B cell (primary cell): ENCODE measurements around the gene PLXDC1. TPM values are rescaled to one million over a fixed set of nuclear protein-coding genes. Genes with fewer than 3 reads are reported as not detected.

Source experiments
- ATAC-seq: fragments of 200-7000 bp; cut with Tn5 transposase; one replicate; pipeline ENCODE4 v1.10.0; 2021; ENCODE audit warnings: low read depth, mild to moderate bottlenecking, moderate number of reproducible peaks, moderate library complexity
- CTCF ChIA-PET: fragments of 350-600 bp; sonication (Branson Sonifier 250); formaldehyde crosslinking; loops from one replicate; lab custom pipeline; 2021; ENCODE audit warnings: antibody characterized with exemption, inconsistent platforms; lab: Charles Lee
- POLR2A ChIA-PET: fragments of 350-600 bp; sonication (Branson Sonifier 250); formaldehyde crosslinking; loops from one replicate; lab custom pipeline; 2021; ENCODE audit warnings: antibody characterized with exemption; lab: Charles Lee
- DNase-seq: peaks from one replicate; pipeline ENCODE4 v3.0.0; 2013
- H2AFZ ChIP-seq: 2 replicates; pipeline ENCODE4 v1.6.1; 2012; ENCODE audit warnings: mild to moderate bottlenecking, low read depth, low read length; ENCODE audit not compliant: insufficient read depth, poor library complexity, severe bottlenecking
- H3K27ac ChIP-seq, 2 donors: 1 replicate in 1 of 2; 2 replicates in 1 of 2; pipeline ENCODE4 v1.5.1; 2012 to 2013; ENCODE audit warnings: low read length in 2 of 2, mild to moderate bottlenecking in 2 of 2, moderate library complexity in 1 of 2
- H3K27me3 ChIP-seq, 4 experiments: fragments of 200-600 bp in 1 of 4; sonication (generic) in 1 of 4; replicated peaks in 1 of 4; 1 replicate in 2 of 4; 2 replicates in 2 of 4; pipeline versions ENCODE4 v1.6.1 to v1.7.0; 2013 to 2016; ENCODE audit warnings: low read length in 3 of 4, mild to moderate bottlenecking in 2 of 4, mixed read lengths in 1 of 4, moderate library complexity in 1 of 4; ENCODE audit not compliant: insufficient read depth in 4 of 4, control insufficient read depth in 3 of 4; ENCODE audit errors: control extremely low read depth in 1 of 4
- H3K36me3 ChIP-seq, 2 experiments: replicated peaks in 1 of 2; 1 replicate in 1 of 2; 2 replicates in 1 of 2; pipeline versions ENCODE4 v1.6.1 to v1.7.1; 2013; ENCODE audit warnings: low read length in 1 of 2; ENCODE audit not compliant: insufficient read depth in 2 of 2, control insufficient read depth in 1 of 2; ENCODE audit errors: control extremely low read depth in 1 of 2, extremely low read depth in 1 of 2
- H3K4me1 ChIP-seq, 2 donors: fragments of 200-600 bp in 1 of 2; sonication (generic) in 1 of 2; 1 replicate in 1 of 2; 2 replicates in 1 of 2; pipeline versions ENCODE4 v1.5.1 to v1.6.1; 2013 to 2017; ENCODE audit warnings: low read length in 2 of 2; ENCODE audit not compliant: control insufficient read depth in 2 of 2, insufficient read depth in 2 of 2
- H3K4me2 ChIP-seq: replicated peaks from 2 replicates; pipeline ENCODE3; 2012; ENCODE audit warnings: mild to moderate bottlenecking, low read depth, low read length; ENCODE audit not compliant: poor library complexity, severe bottlenecking
- H3K4me3 ChIP-seq, 5 experiments: fragments of 200-600 bp in 1 of 5; sonication (generic) in 1 of 5; 1 replicate in 3 of 5; 2 replicates in 2 of 5; pipeline versions ENCODE4 v1.5.1 to v1.7.0; 2011 to 2016; ENCODE audit warnings: low read length in 4 of 5, mild to moderate bottlenecking in 4 of 5, low read depth in 2 of 5, control low read depth in 1 of 5, moderate library complexity in 1 of 5; ENCODE audit not compliant: insufficient read depth in 1 of 5; ENCODE audit errors: control extremely low read depth in 1 of 5, extremely low read depth in 1 of 5
- H3K79me2 ChIP-seq: fragments of 200-600 bp; sonication (generic); one replicate; pipeline ENCODE4 v1.6.0; 2016; ENCODE audit warnings: low read length; ENCODE audit not compliant: control insufficient read depth, insufficient read depth
- H3K9ac ChIP-seq: fragments of 200-600 bp; sonication (generic); 2 replicates; pipeline ENCODE4 v1.6.1; 2017; ENCODE audit warnings: mild to moderate bottlenecking, low read length, moderate library complexity
- H3K9me3 ChIP-seq, 3 donors: one replicate each; pipeline versions ENCODE4 v1.6.1 to v1.7.1; 2013; ENCODE audit warnings: low read length in 2 of 3; ENCODE audit not compliant: control insufficient read depth in 2 of 3, insufficient read depth in 1 of 3; ENCODE audit errors: control extremely low read depth in 1 of 3
- H4K20me1 ChIP-seq: 2 replicates; pipeline ENCODE4 v1.6.0; 2012; ENCODE audit warnings: mild to moderate bottlenecking, low read length; ENCODE audit not compliant: insufficient read depth, control insufficient read depth, poor library complexity, severe bottlenecking
- H3K27ac Mint-ChIP-seq: one replicate; pipeline ENCODE4 v1.8.0; 2021; ENCODE audit warnings: mixed read lengths
- H3K27me3 Mint-ChIP-seq: one replicate; pipeline ENCODE4 v1.8.0; 2021; ENCODE audit warnings: mixed read lengths
- H3K4me1 Mint-ChIP-seq: one replicate; pipeline ENCODE4 v1.8.0; 2021; ENCODE audit warnings: mixed read lengths
- H3K4me3 Mint-ChIP-seq: one replicate; pipeline ENCODE4 v1.8.0; 2021; ENCODE audit warnings: mixed read lengths
- H3K9me3 Mint-ChIP-seq: one replicate; pipeline ENCODE4 v1.8.0; 2022; ENCODE audit warnings: mixed read lengths; ENCODE audit not compliant: insufficient read depth
- EZH2 ChIP-seq: IDR thresholded peaks from 2 replicates; pipeline ENCODE4 v1.6.1; 2012; ENCODE audit warnings: borderline replicate concordance, low read depth, mild to moderate bottlenecking, moderate library complexity, low read length; ENCODE audit not compliant: insufficient read depth, poor library complexity, severe bottlenecking
- WGBS: methylation state at CpG from one replicate; pipeline ENCODE4 v1.1.5; 2013; ENCODE audit warnings: missing lambda C conversion rate; ENCODE audit not compliant: insufficient coverage; 5-methylcytosine and 5-hydroxymethylcytosine counted together
- intact Hi-C: fragments of 100-400 bp; cut with micrococcal nuclease; formaldehyde crosslinking; loops from one replicate; pipeline ENCODE4 v1.10.0; 2022
- polyA plus RNA-seq: library from polyadenylated mRNA; depleted of rRNA; stranded (reverse); fragments of >200 nt; gene quantifications from 2 replicates; pipeline ENCODE4 v1.2.3, GENCODE V29; 2012
- total RNA-seq, 2 donors: library from RNA; stranded (reverse); fragments of 120-200 nt in 1 of 2; gene quantifications; 1 replicate in 1 of 2; 2 replicates in 1 of 2; pipeline versions ENCODE4 v1.2.3 to v1.2.4, GENCODE V29; 2013 to 2022
- TF ChIP-seq, protein P1 (sequence below): fragments of 200-600 bp; IDR thresholded peaks from one replicate; pipeline ENCODE4 v1.8.0; 2022; ENCODE audit warnings: antibody characterized with exemption, mild to moderate bottlenecking

The PLXDC1 gene
- total and polyA plus RNA-seq, 2 donors (not counting 1 experiment from before 2014, with no cell fraction given), result 0.69 TPM; not detected in 1

GRCh38 chr17:39170109-39170508 is 18.7 kb upstream of the PLXDC1 start:
- ATAC-seq, result no peak
- H3K9ac ChIP-seq, result no peak overlapping the region
- no peak overlapping the region for H3K4me3 ChIP-seq
- no peaks in the 10 kb centered on the region for H4K20me1 ChIP-seq
- intact Hi-C loops, result no loop called here
- DNase-seq, result no peak
- POLR2A ChIA-PET, result no interaction called here
- no peak overlapping the region for H3K27ac ChIP-seq
- CTCF ChIA-PET, result interaction anchor here (1.2 to 6.9 kb wide), 4 partner anchors 9 to 188 kb away, joined by 3 to 77 read pairs (median 5); no protein-coding TSS in a partner anchor
- Mint-ChIP-seq H3K9me3 (no peaks in the 10 kb centered on the region), H3K27ac (no peak overlapping the region), H3K4me1 (peaks cover 23% of the 10 kb centered on the region), H3K27me3 (peaks cover 31% of the 10 kb centered on the region), H3K4me3 (no peak overlapping the region)
- no peak overlapping the region for H2AFZ ChIP-seq
- H3K36me3 ChIP-seq, result no peaks in the 10 kb centered on the region
- H3K27me3 ChIP-seq, result peaks cover 0 to 61% (median 20%) of the 10 kb centered on the region in 4 experiments
- peaks cover 24 to 29% of the 10 kb centered on the region in 2 donors for H3K4me1 ChIP-seq
- H3K79me2 ChIP-seq, result no peaks in the 10 kb centered on the region
- no peak overlapping the region for H3K4me2 ChIP-seq
- H3K9me3 ChIP-seq, result peaks cover 0 to 12% (median 0%) of the 10 kb centered on the region in 3 donors
- TF ChIP-seq, protein P1, sequence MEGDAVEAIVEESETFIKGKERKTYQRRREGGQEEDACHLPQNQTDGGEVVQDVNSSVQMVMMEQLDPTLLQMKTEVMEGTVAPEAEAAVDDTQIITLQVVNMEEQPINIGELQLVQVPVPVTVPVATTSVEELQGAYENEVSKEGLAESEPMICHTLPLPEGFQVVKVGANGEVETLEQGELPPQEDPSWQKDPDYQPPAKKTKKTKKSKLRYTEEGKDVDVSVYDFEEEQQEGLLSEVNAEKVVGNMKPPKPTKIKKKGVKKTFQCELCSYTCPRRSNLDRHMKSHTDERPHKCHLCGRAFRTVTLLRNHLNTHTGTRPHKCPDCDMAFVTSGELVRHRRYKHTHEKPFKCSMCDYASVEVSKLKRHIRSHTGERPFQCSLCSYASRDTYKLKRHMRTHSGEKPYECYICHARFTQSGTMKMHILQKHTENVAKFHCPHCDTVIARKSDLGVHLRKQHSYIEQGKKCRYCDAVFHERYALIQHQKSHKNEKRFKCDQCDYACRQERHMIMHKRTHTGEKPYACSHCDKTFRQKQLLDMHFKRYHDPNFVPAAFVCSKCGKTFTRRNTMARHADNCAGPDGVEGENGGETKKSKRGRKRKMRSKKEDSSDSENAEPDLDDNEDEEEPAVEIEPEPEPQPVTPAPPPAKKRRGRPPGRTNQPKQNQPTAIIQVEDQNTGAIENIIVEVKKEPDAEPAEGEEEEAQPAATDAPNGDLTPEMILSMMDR, result no peak
- no peak for TF ChIP-seq EZH2
- WGBS, result 14% methylated on average over 3 of the region's 4 CpGs

DNA sequence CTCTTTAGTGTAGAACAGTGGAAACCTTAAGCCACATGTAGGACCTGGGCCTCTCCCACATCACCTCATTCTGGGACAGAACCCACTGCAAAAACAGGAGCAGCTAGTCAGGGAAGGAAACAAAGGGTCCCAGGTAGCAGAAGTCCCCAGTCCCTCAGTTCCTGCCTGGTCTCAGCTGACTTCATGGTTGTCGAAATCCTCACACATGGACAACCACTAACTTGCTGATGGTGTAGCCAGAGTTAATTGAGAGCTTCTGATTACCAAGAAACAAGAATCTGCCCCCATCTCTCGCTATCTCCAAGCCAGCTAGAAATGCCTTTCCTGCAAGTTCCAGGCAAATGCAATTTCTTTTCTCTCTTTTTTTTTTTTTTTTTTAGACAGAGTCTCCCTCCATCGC is 18.1 kb upstream of the PLXDC1 start:
- Histone ChIP-seq H2AFZ (no peak overlapping the region), H3K27me3 (peaks cover 0 to 63% (median 20%) of the 10 kb centered on the region in 4 experiments), H3K9me3 (peaks cover 0 to 12% (median 0%) of the 10 kb centered on the region in 3 donors), H3K4me1 (peaks cover 25 to 29% of the 10 kb centered on the region in 2 donors), H3K4me2 (no peak overlapping the region), H3K9ac (no peak overlapping the region), H4K20me1 (no peaks in the 10 kb centered on the region), H3K36me3 (no peaks in the 10 kb centered on the region), H3K27ac (no peak overlapping the region), H3K79me2 (no peaks in the 10 kb centered on the region), H3K4me3 (no peak overlapping the region)
- ATAC-seq (no peak), DNase-seq (no peak)
- no peak overlapping the region for H3K27ac Mint-ChIP-seq
- intact Hi-C loops, result no loop called here
- TF ChIP-seq EZH2, result no peak
- TF ChIP-seq, protein P1, result no peak
- ChIA-PET CTCF (interaction anchor here (0.7 to 6.9 kb wide), 5 partner anchors 14 to 1086 kb away, joined by 3 to 77 read pairs (median 4); no protein-coding TSS in a partner anchor), POLR2A (interaction anchor here (0.6 to 0.7 kb wide), 2 partner anchors 17 to 464 kb away, joined by 3 to 5 read pairs; no protein-coding TSS in a partner anchor)
- no peak overlapping the region for H3K4me3 Mint-ChIP-seq
- WGBS, result 90% methylated on average over 1 of the region's 3 CpGs
- peaks cover 27% of the 10 kb centered on the region for H3K4me1 Mint-ChIP-seq
- H3K27me3 Mint-ChIP-seq, result peaks cover 37% of the 10 kb centered on the region
- no peaks in the 10 kb centered on the region for H3K9me3 Mint-ChIP-seq
